ENCODE data around the gene SDR39U1.

SDR39U1 gene

DNA sequence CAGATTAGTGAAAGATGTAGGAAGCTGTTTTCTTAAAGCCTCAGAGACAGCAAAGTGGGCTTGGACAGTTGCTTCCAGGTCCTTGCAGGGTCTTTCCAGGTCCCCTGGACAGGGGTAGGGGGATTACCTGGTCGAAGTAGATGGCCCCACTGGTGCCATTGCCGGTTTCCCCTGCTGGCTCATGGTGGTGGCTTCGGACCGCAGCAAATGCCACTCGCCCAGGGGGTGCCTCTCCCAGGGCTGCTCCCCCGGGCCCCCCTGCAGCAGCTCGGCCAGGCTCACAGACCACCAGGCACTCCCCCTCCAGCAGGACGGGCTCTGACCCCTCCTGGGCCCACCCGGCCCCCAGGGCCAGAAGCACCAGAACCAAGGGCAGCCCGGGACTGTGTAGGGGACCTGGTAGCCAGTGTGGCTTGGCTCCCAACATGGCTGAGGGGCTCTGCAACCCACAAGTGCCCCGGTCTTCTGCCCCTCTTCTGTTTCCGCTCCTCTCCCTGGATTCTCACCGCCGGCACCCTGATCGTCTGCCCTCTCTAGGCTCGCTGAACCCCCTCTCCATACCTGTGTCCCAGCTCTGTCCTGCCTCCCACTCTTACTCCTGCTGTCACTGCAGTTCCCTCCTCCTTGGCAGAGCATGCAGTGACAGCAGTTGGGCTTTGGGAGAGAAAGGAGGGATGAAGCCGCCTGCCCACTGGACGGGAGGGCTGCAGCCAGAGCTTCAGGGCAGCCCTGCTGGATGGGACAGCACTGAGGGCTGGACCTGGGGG is 13.8 kb downstream of the SDR39U1 start:
- no peak for TF ChIP-seq ZNF274 (IDR thresholded peaks at IDR 0.05; ENCODE audit: low read depth, low read length)
- H3K4me3 ChIP-seq (ENCODE audit: low read length), result peak overlapping the region; percentile 89; the same call in 1 of the 2 replicates

DNA sequence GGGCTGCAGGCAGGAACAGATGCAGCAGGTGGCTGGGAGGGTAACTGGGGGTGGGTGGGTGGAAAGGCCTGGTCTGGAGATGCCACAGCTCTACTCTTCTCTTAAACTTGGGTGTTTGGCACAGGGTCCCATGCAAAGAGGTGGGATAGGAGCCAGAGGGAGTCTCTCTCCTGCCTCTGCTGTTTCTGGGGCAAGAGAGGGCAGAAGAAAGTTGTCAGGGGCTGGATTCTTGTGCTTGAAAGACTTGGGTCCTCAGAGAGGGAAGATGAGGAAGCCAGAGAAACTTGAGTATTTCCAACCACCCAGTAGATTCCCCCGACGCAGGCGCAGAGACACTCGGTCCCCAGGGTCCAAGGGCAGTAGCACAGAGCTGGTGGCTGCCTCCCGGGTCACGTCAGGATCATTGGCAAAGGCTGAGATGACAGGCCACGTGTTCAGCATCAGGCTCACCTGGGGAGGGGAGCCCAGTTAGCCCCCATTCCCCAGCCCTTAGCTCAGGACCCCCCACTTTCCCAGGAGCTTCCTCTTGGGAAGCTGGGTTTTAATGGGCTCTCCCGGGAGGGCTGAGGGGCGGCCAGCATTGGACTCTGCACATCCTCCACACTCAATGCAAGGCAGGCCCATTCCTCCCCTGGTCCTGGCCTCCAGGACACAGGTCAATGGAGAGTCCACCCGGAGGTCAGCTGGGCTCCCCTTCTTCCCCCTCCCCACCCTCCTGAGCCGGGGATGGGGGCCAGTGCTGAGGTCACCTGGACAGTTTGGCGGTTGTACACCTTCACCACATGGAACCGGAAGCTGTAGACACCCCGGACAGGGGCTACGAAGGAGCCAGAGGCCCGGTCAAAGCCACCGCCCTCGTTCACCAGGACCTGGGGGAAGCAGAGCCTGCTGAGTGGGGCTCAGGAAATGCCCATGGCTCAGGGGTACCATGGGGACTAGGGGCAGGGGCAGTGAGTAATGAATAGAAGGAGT is 14.8 kb downstream of the SDR39U1 start:
- H3K4me3 ChIP-seq (ENCODE audit: low read length), result no peak overlapping the region
- no peak for TF ChIP-seq ZNF274 (IDR thresholded peaks at IDR 0.05; ENCODE audit: low read depth, low read length)

DNA sequence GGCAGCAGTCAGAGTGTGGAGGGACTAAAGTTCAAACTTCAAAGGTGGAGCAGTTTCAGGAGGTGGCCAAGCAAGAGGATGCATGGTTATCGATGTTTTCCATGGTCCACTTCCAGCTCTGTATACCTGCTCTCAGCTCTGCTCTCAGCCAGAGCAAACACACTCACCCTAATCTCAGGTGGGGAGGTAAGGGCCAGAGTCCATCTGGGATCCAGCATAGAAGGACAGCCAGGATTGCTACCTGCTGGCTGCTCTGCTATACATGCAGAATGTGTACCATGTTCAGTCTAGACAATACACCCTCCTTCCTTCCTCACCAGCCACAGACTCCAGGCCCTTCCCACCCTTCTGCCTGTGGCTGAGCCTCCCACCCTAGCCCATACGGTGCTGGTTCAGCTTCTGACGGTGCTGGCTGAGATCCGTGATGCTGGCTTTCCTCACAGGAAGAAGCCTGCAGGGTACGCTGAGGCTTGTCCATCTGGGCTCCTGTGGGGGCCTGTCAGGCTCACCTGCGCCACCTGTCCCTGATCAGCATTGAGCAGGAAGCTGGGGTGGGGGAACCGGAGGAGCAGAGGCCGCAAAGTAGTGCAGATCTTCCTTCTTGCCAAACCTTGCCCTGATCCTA is 15.6 kb downstream of the SDR39U1 start:
- no peak for TF ChIP-seq ZNF274 (IDR thresholded peaks at IDR 0.05; ENCODE audit: low read depth, low read length)

DNA sequence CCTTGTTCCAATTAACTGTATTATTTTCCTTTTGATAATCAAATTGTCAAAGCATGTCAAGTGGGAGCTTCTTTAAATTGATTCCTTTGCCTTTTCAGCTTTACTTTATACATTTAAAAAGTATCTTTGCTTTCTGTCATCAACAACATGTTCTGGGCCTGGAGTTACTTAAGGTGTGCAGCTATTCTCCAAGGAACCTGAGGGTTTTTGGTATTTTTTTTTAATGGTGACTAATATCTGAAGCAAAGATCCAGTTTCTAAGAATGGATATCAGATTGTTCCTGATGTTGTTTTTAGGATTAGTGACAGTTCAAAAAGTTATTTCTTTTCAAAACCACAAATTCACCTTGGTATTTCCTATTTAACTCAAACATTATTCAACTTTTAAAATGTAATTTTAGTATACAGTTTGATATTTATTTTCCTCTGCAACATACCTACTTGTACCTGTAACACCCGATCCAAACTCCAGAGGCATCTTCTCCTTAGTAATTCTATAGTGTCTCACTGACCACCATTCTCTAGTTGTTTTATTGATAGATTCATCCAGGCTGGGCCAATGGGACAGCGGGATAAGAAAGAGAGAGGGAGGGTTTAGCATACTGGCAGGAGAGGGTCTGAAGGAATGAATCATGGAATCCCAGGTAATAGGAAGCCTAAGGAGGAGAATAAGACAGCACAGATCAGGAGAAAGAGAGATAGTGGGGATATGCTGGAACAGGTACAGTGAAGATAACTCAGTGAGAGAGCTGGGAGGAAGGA is 16.2 kb downstream of the SDR39U1 start:
- H3K4me3 ChIP-seq (ENCODE audit: low read length), result no peak overlapping the region
- TF ChIP-seq ZNF274 (IDR thresholded peaks at IDR 0.05; ENCODE audit: low read depth, low read length), result no peak

More for the DNA sequence above, 15.6 kb downstream of the SDR39U1 start:
- H3K4me3 ChIP-seq (ENCODE audit: low read length), result no peak overlapping the region

DNA sequence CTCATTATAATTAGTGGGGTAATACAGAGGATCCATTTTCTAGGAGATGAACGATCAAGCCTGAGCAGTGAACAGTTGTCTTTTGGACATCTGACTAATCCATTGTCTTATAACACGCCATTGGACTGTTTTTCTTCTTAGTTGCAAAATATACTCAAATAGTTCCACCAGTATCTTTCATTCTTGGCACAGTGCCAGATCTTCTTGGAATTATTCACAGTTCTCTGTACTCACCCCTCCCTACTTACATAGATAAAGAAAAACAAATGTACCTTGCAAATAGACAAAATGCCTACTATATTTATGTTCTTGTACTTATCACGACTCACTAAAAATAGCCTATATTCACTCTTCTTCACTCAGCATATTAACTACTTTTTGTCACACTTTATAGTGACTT is 16.9 kb downstream of the SDR39U1 start:
- no peak overlapping the region for H3K4me3 ChIP-seq (ENCODE audit: low read length)
- TF ChIP-seq ZNF274 (IDR thresholded peaks at IDR 0.05; ENCODE audit: low read depth, low read length), result no peak

DNA sequence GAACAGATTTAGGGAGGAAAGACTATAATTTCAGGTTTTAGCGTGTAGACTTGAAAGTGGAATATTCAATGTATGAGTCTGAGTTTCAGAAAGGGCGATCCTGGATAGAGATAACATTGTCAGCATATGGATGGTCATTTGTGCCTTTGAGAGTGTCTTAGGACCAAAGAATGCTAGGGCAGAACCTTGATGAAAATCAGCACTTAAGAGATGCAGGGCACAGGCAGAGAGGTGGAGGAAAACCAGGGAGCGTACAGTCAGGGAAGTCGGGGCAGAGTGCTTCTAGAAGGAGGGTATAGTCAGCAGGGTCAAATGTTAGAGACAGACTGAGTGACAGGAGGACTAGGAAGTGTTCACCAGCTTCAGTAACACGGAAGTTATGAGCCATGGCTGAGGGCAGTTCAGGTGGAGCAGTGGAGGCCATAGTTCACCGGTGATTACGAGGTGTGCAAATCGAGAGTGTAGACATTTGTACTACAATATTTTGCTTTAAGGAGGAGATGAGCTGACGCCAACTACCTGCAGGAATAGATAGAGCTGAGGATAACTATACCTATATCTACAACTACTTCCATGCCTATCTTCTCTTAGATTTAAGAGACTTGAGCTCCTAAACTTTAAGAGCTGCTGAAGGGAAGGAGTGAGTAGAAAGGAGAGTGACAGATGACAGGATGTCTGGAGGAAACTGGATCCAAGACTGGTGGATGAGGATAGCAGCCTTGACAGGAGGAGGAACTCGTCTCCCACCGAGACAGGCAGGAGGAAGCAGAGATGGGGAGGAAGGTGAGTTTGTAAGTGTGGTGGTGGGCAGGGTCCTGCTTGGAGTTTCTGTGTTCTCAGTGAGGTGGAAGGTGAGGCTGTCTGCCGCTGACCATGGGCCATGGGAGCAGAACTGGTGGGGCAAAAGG is 19.6 kb downstream of the SDR39U1 start:
- H3K4me3 ChIP-seq (ENCODE audit: low read length), result no peak overlapping the region
- TF ChIP-seq ZNF274 (IDR thresholded peaks at IDR 0.05; ENCODE audit: low read depth, low read length), result no peak

DNA sequence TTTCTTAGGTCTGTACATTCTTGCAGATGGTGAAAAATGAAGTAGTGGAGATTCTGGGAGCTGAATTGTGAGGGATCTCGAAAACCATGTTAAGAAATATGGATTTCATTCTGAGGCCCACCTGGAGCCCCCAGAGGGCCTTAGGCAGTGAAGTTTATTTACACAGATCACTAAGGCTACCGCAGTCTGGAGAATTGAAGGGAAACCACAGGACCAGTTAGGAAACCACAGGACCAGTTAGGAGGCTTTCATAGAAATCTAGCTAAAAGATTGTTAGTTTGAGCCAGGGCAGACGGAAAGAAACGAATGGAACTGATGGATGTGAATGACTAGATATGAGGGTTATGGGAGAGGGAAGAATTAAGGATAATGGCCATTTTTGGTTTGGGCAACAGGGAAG is 20.3 kb downstream of the SDR39U1 start:
- H3K4me3 ChIP-seq (ENCODE audit: low read length), result no peak overlapping the region
- TF ChIP-seq ZNF274 (IDR thresholded peaks at IDR 0.05; ENCODE audit: low read depth, low read length), result no peak

DNA sequence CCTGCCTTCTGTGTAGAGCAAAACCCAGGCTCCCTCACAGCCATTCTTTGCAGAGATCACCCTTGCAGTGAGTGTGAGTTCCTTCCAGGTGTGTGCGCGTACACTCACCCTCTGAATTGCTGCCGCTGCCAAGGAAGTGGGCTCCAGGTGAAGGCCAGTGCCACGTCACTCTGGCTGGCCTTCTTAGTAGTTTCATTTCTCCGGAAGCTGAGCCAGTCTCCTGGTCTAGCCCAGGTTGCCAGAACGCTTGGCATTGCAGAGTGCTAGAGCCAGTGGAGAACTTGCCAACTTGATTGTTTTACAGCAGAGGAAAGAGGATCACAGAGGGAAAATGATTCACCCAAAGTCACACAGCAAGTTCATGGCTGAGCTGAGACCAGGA is 24.1 kb downstream of the SDR39U1 start:
- no peak for TF ChIP-seq ZNF274 (IDR thresholded peaks at IDR 0.05; ENCODE audit: low read depth, low read length)
- H3K4me3 ChIP-seq (ENCODE audit: low read length), result no peak overlapping the region

DNA sequence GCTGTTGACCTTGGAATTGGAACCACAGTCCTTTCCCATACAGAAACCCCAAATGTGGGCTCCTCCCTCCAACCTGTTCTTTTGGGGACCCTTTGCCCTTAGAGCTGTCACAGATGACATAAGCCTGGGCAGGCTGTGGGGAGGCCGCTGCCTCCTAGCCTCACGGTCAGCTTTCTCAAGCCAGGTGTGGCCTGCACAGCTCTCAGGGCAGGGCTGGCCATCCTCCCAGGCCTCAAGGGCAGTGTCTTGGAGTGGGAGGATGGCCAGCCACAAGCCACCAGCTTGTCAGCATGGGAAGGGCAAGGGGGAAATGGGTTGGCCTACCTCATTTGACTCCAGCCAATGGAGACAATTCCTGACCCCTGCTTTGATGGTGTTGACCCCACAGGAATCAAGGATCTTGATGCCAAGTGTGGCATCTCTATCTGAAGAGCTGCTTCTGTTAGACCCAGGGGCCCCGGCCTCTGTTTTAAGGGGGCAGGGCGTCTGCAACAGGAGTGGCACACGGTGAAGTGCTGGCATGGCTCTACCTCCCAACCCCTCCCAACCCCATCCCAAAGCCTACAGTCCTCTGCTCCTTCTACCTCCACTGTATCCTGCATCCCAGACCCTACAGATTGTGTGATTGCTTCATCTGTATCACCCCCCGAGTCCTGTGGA is 24.6 kb downstream of the SDR39U1 start:
- H3K4me3 ChIP-seq (ENCODE audit: low read length), result no peak overlapping the region
- no peak for TF ChIP-seq ZNF274 (IDR thresholded peaks at IDR 0.05; ENCODE audit: low read depth, low read length)

DNA sequence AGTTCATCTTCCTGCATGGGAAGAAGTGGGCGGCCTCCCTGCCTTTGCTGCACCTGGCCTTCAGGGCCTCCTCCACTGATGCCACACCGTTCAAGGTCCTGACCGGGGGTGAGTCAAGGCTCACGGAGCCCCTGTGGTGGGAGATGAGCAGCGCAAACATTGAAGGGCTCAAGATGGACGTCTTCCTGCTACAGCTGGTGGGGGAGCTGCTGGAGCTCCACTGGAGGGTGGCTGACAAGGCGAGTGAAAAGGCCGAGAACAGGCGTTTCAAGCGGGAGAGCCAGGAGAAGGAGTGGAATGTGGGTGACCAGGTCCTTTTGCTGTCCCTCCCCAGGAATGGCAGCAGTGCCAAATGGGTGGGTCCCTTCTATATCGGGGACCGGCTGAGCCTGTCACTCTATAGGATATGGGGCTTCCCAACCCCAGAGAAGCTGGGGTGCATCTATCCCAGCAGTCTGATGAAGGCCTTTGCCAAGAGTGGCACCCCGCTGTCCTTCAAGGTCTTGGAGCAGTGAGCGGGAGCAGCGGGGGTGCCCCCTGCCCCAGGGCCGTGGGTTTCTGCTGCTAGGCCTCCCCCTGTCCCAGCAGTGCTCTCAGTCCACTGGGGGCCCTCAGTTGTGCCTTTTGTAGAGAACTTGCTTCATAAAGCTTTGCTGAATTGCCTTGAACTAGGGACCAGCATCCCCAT is 25.5 kb downstream of the SDR39U1 start:
- no peak overlapping the region for H3K4me3 ChIP-seq (ENCODE audit: low read length)

DNA sequence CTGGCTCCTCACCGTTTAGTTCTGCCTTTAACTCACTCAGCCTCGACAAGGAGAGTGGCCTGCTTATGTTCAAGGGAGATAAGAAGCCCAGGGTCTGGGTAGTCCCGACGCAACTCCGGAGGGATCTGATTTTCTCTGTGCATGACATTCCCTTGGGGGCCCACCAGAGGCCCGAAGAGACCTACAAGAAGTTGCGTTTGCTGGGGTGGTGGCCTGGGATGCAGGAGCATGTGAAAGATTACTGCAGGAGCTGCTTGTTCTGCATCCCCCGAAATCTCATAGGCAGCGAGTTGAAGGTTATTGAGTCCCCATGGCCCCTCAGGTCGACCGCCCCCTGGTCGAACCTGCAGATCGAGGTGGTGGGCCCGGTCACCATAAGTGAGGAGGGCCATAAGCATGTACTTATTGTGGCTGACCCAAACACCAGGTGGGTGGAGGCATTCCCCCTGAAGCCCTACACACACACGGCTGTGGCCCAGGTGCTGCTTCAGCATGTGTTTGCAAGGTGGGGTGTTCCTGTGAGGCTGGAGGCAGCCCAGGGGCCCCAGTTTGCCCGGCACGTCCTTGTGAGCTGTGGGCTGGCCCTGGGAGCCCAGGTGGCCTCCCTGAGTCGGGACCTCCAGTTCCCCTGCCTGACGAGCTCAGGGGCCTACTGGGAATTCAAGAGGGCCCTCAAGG is 26.2 kb downstream of the SDR39U1 start:
- H3K4me3 ChIP-seq (ENCODE audit: low read length), result no peak overlapping the region
- no peak for TF ChIP-seq ZNF274 (IDR thresholded peaks at IDR 0.05; ENCODE audit: low read depth, low read length)

More for the DNA sequence above, 25.5 kb downstream of the SDR39U1 start:
- TF ChIP-seq ZNF274 (IDR thresholded peaks at IDR 0.05; ENCODE audit: low read depth, low read length), result no peak

Measured in GM08714 (cell line).